AG04449 (cell line): Measurements from ENCODE around the gene FAM43B.

Source experiments
- CTCF ChIA-PET: fragments of 350-600 bp; formaldehyde crosslinking; extraction: SDS; loops from one replicate; lab custom pipeline; 2021; ENCODE audit warnings: antibody characterized with exemption; lab: Yijun Ruan, JAX
- POLR2A ChIA-PET: fragments of 400-600, 350-600 bp; formaldehyde crosslinking; extraction: SDS; loops from one replicate; lab custom pipeline; 2020; ENCODE audit warnings: antibody characterized with exemption, inconsistent platforms; lab: Yijun Ruan, JAX
- DNase-seq: peaks from one replicate; pipeline ENCODE4 v3.0.0-alpha.2; 2010; ENCODE audit warnings: low read depth, low spot score
- H3K4me3 ChIP-seq: 2 replicates; pipeline ENCODE4 v1.5.1; 2011; ENCODE audit warnings: low read depth, mild to moderate bottlenecking, control low read depth, low read length
- TF ChIP-seq, protein P1 (sequence below): IDR thresholded peaks from one replicate; pipeline ENCODE4 v1.5.1; 2011; ENCODE audit warnings: mild to moderate bottlenecking, moderate library complexity, low read length, control low read depth, inconsistent platforms; ENCODE audit not compliant: insufficient read depth; ENCODE audit errors: missing control alignments

The FAM43B gene, protein sequence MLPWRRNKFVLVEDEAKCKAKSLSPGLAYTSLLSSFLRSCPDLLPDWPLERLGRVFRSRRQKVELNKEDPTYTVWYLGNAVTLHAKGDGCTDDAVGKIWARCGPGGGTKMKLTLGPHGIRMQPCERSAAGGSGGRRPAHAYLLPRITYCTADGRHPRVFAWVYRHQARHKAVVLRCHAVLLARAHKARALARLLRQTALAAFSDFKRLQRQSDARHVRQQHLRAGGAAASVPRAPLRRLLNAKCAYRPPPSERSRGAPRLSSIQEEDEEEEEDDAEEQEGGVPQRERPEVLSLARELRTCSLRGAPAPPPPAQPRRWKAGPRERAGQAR

DNA sequence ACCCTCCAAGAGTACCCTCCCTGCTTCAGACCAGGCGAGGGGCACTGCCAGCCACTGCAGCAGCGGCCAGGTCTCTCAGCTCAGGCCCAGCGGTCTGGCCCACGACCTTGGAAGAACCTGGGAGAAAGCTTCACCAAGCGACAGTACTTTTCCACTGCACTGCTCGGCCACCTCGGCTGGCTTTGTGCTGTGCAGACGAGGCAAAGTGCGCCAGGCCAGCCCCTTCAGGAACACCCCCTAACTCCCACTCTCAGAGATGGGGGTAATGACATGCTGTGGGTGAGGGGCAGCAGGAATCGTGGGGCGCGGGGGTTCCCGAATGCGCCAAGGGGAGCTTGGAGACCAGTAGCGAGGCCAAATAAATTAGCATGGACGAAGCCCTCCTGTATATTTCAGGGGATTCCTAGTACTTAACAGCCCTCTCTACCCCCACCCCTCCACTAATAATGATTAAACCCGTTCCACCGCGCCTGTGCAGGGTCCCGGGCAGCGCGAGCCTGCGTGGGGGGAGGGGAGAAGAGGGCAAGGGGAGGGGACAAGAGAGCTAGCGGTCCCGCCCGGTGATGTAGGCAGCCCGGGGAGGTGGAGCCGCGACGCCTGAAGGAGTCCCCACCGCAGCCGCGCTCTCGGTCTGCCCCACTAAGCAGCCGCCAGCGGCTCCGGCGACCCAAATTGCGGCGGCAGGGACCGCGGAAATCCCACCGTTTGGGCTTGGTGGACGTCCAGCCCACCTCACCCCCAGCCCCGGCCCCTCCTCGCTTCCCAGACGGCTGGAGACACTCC, at the start of gene FAM43B:
Gene FAM43B (plus strand): TSS at position 629 of the 783 bp plus-strand sequence. CDS start 401 bp downstream, outside the sequence.
- ChIA-PET CTCF (interaction anchor here (0.7 to 1.6 kb wide), 11 partner anchors 9 to 94 kb away, joined by 3 to 8 read pairs (median 4); partner anchors contain the start of gene PINK1), POLR2A (interaction anchor here (0.6 kb wide), 1 partner anchor 13 kb away, joined by 3 read pairs; no protein-coding TSS in a partner anchor)
- DNase-seq = no peak
- TF ChIP-seq, protein P1, sequence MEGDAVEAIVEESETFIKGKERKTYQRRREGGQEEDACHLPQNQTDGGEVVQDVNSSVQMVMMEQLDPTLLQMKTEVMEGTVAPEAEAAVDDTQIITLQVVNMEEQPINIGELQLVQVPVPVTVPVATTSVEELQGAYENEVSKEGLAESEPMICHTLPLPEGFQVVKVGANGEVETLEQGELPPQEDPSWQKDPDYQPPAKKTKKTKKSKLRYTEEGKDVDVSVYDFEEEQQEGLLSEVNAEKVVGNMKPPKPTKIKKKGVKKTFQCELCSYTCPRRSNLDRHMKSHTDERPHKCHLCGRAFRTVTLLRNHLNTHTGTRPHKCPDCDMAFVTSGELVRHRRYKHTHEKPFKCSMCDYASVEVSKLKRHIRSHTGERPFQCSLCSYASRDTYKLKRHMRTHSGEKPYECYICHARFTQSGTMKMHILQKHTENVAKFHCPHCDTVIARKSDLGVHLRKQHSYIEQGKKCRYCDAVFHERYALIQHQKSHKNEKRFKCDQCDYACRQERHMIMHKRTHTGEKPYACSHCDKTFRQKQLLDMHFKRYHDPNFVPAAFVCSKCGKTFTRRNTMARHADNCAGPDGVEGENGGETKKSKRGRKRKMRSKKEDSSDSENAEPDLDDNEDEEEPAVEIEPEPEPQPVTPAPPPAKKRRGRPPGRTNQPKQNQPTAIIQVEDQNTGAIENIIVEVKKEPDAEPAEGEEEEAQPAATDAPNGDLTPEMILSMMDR = no peak
- peak within 1 kb of the TSS; percentile 33 for H3K4me3 ChIP-seq

DNA sequence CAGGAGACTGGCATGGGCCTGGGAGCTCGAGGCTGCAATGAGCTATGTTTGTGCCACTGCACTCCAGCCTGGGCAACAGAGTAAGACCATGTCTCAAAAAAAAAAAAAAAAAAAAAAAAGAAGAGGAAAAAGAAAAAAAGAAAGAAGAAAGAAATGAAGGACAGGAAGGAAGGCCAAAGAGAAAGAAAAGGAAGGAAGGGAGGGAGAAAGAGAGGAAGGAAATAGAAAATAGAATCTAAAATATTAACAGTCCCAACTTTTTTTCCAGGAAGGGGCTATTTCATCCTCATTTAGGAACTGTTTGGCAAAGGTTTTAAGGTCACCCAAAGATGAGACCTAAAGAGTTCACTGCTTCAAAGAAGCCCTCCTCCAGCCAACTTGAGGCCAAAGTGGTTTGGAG, 46.9 kb upstream of the FAM43B start:
- ChIA-PET CTCF (interaction anchor here (0.6 to 5.5 kb wide), 3 partner anchors 12 to 125 kb away, joined by 3 to 36 read pairs (median 3); no protein-coding TSS in a partner anchor), POLR2A (no interaction called here)
- H3K4me3 ChIP-seq = no peak overlapping the region
- TF ChIP-seq, protein P1 = no peak
- no peak for DNase-seq

DNA sequence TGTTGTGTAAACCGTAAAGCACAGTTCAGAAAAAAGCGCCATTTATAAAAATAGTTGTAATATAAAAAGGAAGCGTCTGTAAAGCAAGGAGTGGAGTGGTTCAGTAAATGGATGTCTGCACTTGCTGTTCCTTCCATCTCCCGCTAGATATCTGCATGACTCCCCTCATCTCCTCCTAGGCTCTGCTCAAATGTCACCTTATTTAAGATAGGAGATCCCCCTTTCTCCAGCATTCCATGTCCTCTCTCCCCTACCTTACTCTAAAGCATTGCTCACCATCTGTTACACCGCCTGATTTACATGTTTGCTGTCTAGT, 45.2 kb upstream of the FAM43B start:
- H3K4me3 ChIP-seq = peak overlapping the region; percentile 98
- ChIA-PET POLR2A (no interaction called here), CTCF (interaction anchor here (1.1 to 5.5 kb wide), 2 partner anchors 14 to 294 kb away, joined by 3 to 36 read pairs; no protein-coding TSS in a partner anchor)
- TF ChIP-seq, protein P1 = no peak
- DNase-seq = no peak

DNA sequence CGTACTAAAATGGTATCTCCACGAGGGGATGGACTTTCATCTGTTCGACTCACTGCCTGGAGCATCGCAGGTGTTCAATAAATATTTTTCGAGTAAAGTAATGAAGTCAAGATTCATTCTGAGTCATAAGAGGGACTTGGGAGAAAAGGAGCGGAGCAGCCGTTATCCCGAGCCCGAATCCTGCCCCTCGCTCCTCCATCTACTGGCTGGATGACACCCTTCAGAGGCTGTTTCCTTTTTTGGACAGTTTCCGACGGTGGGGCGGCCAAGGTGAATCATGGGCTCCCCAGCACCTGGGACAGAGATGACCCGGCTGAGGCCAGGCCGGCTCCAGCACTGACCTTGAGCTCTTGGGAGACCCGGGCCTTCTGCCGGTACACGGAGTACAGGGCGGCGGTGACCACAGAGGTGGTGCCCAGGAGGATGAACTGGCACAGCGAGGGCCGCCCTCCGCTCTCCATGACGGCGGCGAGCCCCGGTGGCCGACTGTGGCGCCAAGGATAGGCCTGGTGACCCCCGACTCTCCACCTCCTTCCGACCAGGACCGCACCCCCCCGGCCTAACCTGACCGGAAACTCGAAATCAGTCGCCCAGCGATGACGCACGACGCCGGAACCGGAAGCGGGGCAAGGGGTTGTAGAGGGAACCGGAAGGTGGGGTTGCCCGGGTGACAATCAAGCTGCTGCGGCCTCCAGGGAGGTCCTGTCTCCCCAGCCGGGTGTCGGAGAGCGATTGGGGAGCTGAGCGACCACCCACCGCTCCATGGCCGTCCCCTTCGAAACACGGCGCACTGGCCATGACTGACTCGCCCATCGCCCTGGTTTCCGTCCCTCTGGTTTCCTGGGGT, 44.6 kb upstream of the FAM43B start, which contains the start of gene MUL1:
Gene MUL1 (minus strand): TSS at position 588 of the 847 bp plus-strand sequence. CDS start 127 bp downstream, at position 461.
- CTCF ChIA-PET = interaction anchor here (1.1 to 5.5 kb wide), 3 partner anchors 10 to 295 kb away, joined by 3 to 36 read pairs (median 4); no protein-coding TSS in a partner anchor
- H3K4me3 ChIP-seq = peak within 1 kb of the TSS; percentile 98
- DNase-seq = peak; percentile 31
- TF ChIP-seq, protein P1 = no peak
- POLR2A ChIA-PET = interaction anchor here (0.5 kb wide), 2 partner anchors 9 to 1289 kb away, joined by 3 to 4 read pairs; no protein-coding TSS in a partner anchor

DNA sequence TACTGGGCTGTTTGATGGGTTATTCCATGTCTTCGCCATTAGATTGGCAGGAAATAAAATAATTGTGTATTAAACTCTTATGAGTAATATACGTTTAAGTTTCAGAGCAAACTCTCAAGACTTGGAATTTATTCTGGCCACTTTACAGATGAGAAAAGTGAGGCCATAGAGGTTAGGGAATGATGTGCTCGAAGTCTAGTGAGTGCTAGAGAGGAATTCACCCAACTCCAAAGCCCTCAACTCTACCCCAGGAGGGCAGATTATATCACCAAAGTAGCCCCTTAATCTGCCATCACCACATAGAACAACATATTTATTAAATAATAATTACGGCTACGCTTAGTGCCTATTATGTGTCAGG, 44.0 kb upstream of the FAM43B start:
- POLR2A ChIA-PET = interaction anchor here (0.5 kb wide), 2 partner anchors 10 to 1290 kb away, joined by 3 to 4 read pairs; no protein-coding TSS in a partner anchor
- TF ChIP-seq, protein P1 = no peak
- CTCF ChIA-PET = interaction anchor here (0.8 to 5.5 kb wide), 4 partner anchors 9 to 43 kb away, joined by 3 to 36 read pairs (median 4); no protein-coding TSS in a partner anchor
- DNase-seq = no peak
- H3K4me3 ChIP-seq = peak overlapping the region; percentile 98
